ENCODE results near the gene NPEPL1.

DNA sequence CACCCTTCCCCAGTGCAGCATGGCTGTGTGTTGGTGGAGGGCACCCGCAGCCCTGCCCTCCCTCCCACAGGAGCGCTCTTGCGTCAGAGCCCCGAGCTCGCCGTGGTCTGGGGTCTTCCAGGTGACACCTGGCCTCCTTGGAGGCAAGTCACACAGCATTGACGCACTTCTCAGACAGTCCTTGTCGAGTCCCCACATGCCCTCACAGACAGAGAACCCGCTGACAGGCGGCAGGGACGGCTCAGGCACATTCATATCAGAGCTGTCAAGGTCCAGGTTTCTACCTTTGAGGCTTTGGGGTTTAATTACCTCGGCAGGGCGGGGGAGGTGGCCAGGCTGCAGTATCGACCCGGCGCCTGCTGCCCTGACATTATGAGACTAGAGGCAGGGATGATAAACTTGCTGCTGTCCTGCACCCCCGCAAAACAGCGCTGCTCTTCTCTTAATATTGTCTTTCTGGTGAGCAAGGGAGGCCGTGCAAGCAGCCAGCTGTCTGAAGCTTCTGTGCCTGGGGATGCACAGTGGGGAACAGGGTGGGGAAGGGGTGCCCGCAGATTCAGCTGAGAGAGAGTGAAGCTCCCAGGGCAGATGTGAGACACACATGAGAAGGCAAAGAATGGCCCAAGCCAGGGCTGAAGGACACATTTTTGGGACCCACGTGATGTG lies 4.7 kb downstream of the NPEPL1 start:
- TF ChIP-seq, protein P1, sequence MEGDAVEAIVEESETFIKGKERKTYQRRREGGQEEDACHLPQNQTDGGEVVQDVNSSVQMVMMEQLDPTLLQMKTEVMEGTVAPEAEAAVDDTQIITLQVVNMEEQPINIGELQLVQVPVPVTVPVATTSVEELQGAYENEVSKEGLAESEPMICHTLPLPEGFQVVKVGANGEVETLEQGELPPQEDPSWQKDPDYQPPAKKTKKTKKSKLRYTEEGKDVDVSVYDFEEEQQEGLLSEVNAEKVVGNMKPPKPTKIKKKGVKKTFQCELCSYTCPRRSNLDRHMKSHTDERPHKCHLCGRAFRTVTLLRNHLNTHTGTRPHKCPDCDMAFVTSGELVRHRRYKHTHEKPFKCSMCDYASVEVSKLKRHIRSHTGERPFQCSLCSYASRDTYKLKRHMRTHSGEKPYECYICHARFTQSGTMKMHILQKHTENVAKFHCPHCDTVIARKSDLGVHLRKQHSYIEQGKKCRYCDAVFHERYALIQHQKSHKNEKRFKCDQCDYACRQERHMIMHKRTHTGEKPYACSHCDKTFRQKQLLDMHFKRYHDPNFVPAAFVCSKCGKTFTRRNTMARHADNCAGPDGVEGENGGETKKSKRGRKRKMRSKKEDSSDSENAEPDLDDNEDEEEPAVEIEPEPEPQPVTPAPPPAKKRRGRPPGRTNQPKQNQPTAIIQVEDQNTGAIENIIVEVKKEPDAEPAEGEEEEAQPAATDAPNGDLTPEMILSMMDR (optimal IDR thresholded peaks at IDR 0.05 in 1 of 3, IDR thresholded peaks at IDR 0.05 in 1 of 3, conservative IDR thresholded peaks at IDR 0.05 in 1 of 3; ENCODE audit: extremely low read depth in 1 of 3, insufficient read depth in 2 of 3, low read length in 3 of 3), result no peak
- no peak for TF ChIP-seq EZH2 (IDR thresholded peaks at IDR 0.05; ENCODE audit: low read length)
